GM23338 (cell line): ENCODE results near the gene CFHR4. TPM values are rescaled to one million over a fixed set of nuclear protein-coding genes. Genes with fewer than 3 reads are reported as not detected.
"Not testable (repeated sequence)": the region's sequence is repeated elsewhere in the genome, so short reads cannot be mapped to it uniquely, and the experiment has no call there.

ENCODE experiments used
- ATAC-seq: fragments of 200-7000 bp; cut with Tn5 transposase; 3 replicates; pipeline ENCODE4 v1.9.1; 2020
- DNase-seq: peaks from one replicate; pipeline ENCODE4 v3.0.0-alpha.2; 2015; ENCODE audit warnings: low spot score
- H2AFZ ChIP-seq: fragments of 200-600 bp; sonication (generic); 2 replicates; pipeline ENCODE4 v1.8.0; 2016; ENCODE audit warnings: antibody characterized with exemption, mild to moderate bottlenecking, moderate library complexity
- H3F3A ChIP-seq: fragments of 200-600 bp; sonication (generic); replicated peaks from 2 replicates; pipeline ENCODE4 v1.8.0; 2017; ENCODE audit warnings: antibody characterized with exemption, mixed run types, low read depth
- H3K27ac ChIP-seq: fragments of 200-600 bp; sonication (generic); 2 replicates; pipeline ENCODE4 v1.6.1; 2016; ENCODE audit warnings: low read depth
- H3K27me3 ChIP-seq: fragments of 200-600 bp; sonication (generic); 2 replicates; pipeline ENCODE4 v1.8.0; 2016; ENCODE audit warnings: mild to moderate bottlenecking, mixed run types, moderate library complexity; ENCODE audit not compliant: insufficient read depth
- H3K36me3 ChIP-seq: fragments of 200-600 bp; sonication (generic); 2 replicates; pipeline ENCODE4 v1.8.0; 2016; ENCODE audit warnings: mild to moderate bottlenecking; ENCODE audit not compliant: insufficient read depth
- H3K4me1 ChIP-seq: fragments of 200-600 bp; sonication (generic); 2 replicates; pipeline ENCODE4 v1.8.0; 2016; ENCODE audit warnings: mild to moderate bottlenecking, moderate library complexity; ENCODE audit not compliant: insufficient read depth
- H3K4me2 ChIP-seq: fragments of 200-600 bp; sonication (generic); 2 replicates; pipeline ENCODE4 v1.7.1; 2017; ENCODE audit warnings: mixed run types
- H3K4me3 ChIP-seq: fragments of 200-600 bp; sonication (generic); 2 replicates; pipeline ENCODE4 v1.6.1; 2016; ENCODE audit warnings: mixed run types
- H3K79me2 ChIP-seq: fragments of 200-600 bp; sonication (generic); replicated peaks from 2 replicates; pipeline ENCODE4 v1.8.0; 2017; ENCODE audit warnings: mild to moderate bottlenecking; ENCODE audit not compliant: insufficient read depth
- H3K9me2 ChIP-seq: fragments of 200-600 bp; sonication (generic); 2 replicates; pipeline ENCODE4 v1.8.0; 2017; ENCODE audit not compliant: insufficient read depth
- H4K20me1 ChIP-seq: fragments of 200-600 bp; sonication (generic); replicated peaks from 2 replicates; pipeline ENCODE4 v1.8.0; 2017; ENCODE audit warnings: mild to moderate bottlenecking; ENCODE audit not compliant: insufficient read depth
- H3K27ac Mint-ChIP-seq: 2 replicates; pipeline ENCODE4 v1.8.0; 2020; ENCODE audit warnings: inconsistent platforms, mild to moderate bottlenecking, moderate library complexity, mixed read lengths
- H3K27me3 Mint-ChIP-seq: 3 replicates; pipeline ENCODE4 v1.8.0; 2022; ENCODE audit warnings: low read depth, mild to moderate bottlenecking, moderate library complexity, mixed read lengths, inconsistent platforms; ENCODE audit not compliant: insufficient read depth, poor library complexity
- H3K36me3 Mint-ChIP-seq: 3 replicates; pipeline ENCODE4 v1.8.0; 2021; ENCODE audit warnings: low read depth, mild to moderate bottlenecking, inconsistent platforms, moderate library complexity, mixed read lengths
- H3K4me1 Mint-ChIP-seq: 3 replicates; pipeline ENCODE4 v1.8.0; 2020; ENCODE audit warnings: mild to moderate bottlenecking, inconsistent platforms, mixed read lengths
- H3K4me3 Mint-ChIP-seq: 3 replicates; pipeline ENCODE4 v1.8.0; 2021; ENCODE audit warnings: moderate library complexity, mild to moderate bottlenecking, inconsistent platforms, mixed read lengths
- H3K9me3 Mint-ChIP-seq: 3 replicates; pipeline ENCODE4 v1.8.0; 2020; ENCODE audit warnings: moderate library complexity, mild to moderate bottlenecking, inconsistent platforms, mixed read lengths
- CREB1 ChIP-seq: fragments of 250-450 bp; sonication (Bioruptor Pico); IDR thresholded peaks from 2 replicates; pipeline ENCODE4 v1.5.0; 2020; ENCODE audit warnings: low read depth, mild to moderate bottlenecking, moderate library complexity
- EZH2phosphoT487 ChIP-seq: fragments of 200-600 bp; sonication (generic); IDR thresholded peaks from one replicate; pipeline ENCODE4 v1.8.1; 2018; ENCODE audit warnings: antibody characterized with exemption; ENCODE audit not compliant: unreplicated experiment
- POLR2AphosphoS5 ChIP-seq: IDR thresholded peaks from 2 replicates; pipeline ENCODE4 v1.6.1; 2016; ENCODE audit warnings: antibody characterized with exemption, low read depth
- polyA plus RNA-seq: library from polyadenylated mRNA; unstranded; fragments of >200 nt; fragmentation: Nextera tagmentation; extraction: Ambion mirVana; gene quantifications from 2 replicates; pipeline ENCODE4 v1.2.1, GENCODE V29; 2016
- total RNA-seq: library from RNA; depleted of rRNA; stranded (reverse); fragments of >200 nt; shearing (Covaris generic); gene quantifications from 2 replicates; pipeline ENCODE4 v1.2.3, GENCODE V29; 2014
- TF ChIP-seq, protein P1 (sequence below), 2 experiments: fragments of 200-600 bp in 1 of 2; sonication (generic) in 1 of 2; conservative IDR thresholded peaks; 2 replicates each; pipeline versions ENCODE4 v1.5.1 to v1.6.1; 2016 to 2017; ENCODE audit warnings: antibody characterized with exemption in 2 of 2, low read depth in 2 of 2, mild to moderate bottlenecking in 2 of 2, moderate library complexity in 1 of 2

Gene CFHR4
- total and polyA plus RNA-seq, 2 experiments from 2014 or later: not detected

- 0 out of 2 replicates have a peak overlapping the region, but pooled peaks have one; percentile 7 for H2AFZ ChIP-seq
- H4K20me1 ChIP-seq: no peaks in the 10 kb centered on the region
- H3K4me1 ChIP-seq: no peaks in the 10 kb centered on the region
- H3K27me3 ChIP-seq: no peaks in the 10 kb centered on the region
- no peak overlapping the region for H3K27ac ChIP-seq
- H3K4me3 ChIP-seq: no peak overlapping the region
- no peaks in the 10 kb centered on the region for H3K9me2 ChIP-seq
- no peaks in the 10 kb centered on the region for H3F3A ChIP-seq
- DNase-seq: peak; percentile 42
- H3K79me2 ChIP-seq: no peaks in the 10 kb centered on the region
- TF ChIP-seq, protein P1, sequence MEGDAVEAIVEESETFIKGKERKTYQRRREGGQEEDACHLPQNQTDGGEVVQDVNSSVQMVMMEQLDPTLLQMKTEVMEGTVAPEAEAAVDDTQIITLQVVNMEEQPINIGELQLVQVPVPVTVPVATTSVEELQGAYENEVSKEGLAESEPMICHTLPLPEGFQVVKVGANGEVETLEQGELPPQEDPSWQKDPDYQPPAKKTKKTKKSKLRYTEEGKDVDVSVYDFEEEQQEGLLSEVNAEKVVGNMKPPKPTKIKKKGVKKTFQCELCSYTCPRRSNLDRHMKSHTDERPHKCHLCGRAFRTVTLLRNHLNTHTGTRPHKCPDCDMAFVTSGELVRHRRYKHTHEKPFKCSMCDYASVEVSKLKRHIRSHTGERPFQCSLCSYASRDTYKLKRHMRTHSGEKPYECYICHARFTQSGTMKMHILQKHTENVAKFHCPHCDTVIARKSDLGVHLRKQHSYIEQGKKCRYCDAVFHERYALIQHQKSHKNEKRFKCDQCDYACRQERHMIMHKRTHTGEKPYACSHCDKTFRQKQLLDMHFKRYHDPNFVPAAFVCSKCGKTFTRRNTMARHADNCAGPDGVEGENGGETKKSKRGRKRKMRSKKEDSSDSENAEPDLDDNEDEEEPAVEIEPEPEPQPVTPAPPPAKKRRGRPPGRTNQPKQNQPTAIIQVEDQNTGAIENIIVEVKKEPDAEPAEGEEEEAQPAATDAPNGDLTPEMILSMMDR (conservative IDR thresholded peaks at IDR 0.05; ENCODE audit: low read depth in 2 of 2): peak; percentile 26 to 79; a peak in 3 of 4 replicates
- no peak for TF ChIP-seq EZH2phosphoT487
- TF ChIP-seq POLR2AphosphoS5: no peak
- TF ChIP-seq CREB1: no peak
- H3K4me2 ChIP-seq: no peak overlapping the region
- ATAC-seq: peak; percentile 80
- Mint-ChIP-seq H3K9me3 (no peaks in the 10 kb centered on the region; the same call in 2 of the 3 replicates), H3K4me1 (no peaks in the 10 kb centered on the region), H3K27me3 (no peaks in the 10 kb centered on the region), H3K27ac (no peak overlapping the region), H3K4me3 (no peak overlapping the region), H3K36me3 (no peaks in the 10 kb centered on the region; the same call in 2 of the 3 replicates)
- H3K36me3 ChIP-seq: no peaks in the 10 kb centered on the region
Measured at GRCh38 chr1:196933531-196934189, 45.8 kb downstream of the CFHR4 start.

DNA sequence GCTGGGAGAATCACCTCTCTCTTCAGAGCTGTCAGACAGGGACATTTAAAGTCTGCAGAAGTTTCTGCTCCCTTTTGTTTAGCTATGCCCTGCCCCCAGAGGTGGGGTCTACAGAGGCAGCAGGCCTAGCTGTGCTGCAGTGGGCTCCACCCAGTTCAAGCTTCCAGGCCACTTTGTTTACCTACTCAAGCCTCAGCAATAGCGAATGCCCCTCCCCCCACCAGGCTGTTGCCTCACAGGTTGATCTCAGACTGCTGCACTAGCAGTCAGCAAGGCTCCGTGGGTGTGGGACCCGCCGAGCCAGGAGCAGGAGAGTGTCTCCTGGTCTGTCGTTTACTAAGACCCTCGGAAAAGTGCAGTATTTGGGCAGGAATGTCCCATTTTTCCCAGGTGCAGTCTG, 53.6 kb downstream of the CFHR4 start:
- not testable (repeated sequence) for H3K4me2 ChIP-seq, H2AFZ ChIP-seq, H3K4me3 Mint-ChIP-seq, H3K4me1 Mint-ChIP-seq, H3K4me3 ChIP-seq, ATAC-seq, H3K79me2 ChIP-seq, H3K9me3 Mint-ChIP-seq, H3K36me3 ChIP-seq, H3K27me3 Mint-ChIP-seq, H3K4me1 ChIP-seq, H3K36me3 Mint-ChIP-seq, H3K27ac Mint-ChIP-seq, H3K9me2 ChIP-seq, H4K20me1 ChIP-seq, H3F3A ChIP-seq, H3K27me3 ChIP-seq, H3K27ac ChIP-seq
- peak; percentile 8 for DNase-seq

- DNase-seq, H4K20me1 ChIP-seq: not testable (repeated sequence)
Measured at GRCh38 chr1:196943568-196943967, 55.7 kb downstream of the CFHR4 start, which contains the start of gene CFHR2. CFHR2 (plus strand) TSS chr1:196943738; CDS start chr1:196943881, 143 bp downstream.

More at GRCh38 chr1:196943568-196943967, 55.7 kb downstream of the CFHR4 start, which contains the start of gene CFHR2:
- not testable (repeated sequence) for H3K27me3 Mint-ChIP-seq, H3K36me3 ChIP-seq, H3K9me2 ChIP-seq, H3K4me3 ChIP-seq, H3K4me1 ChIP-seq, H2AFZ ChIP-seq, H3K27me3 ChIP-seq, H3K4me2 ChIP-seq, H3F3A ChIP-seq, H3K4me3 Mint-ChIP-seq, H3K9me3 Mint-ChIP-seq, H3K4me1 Mint-ChIP-seq, H3K27ac Mint-ChIP-seq, H3K27ac ChIP-seq, H3K79me2 ChIP-seq, ATAC-seq, H3K36me3 Mint-ChIP-seq
